HepG2 (cell line): ENCODE measurements around the gene KRTAP10-10. TPM values are rescaled to one million over a fixed set of nuclear protein-coding genes. Genes with fewer than 3 reads are reported as not detected.

Source experiments
- ATAC-seq: fragments of 200-7000 bp; cut with Tn5 transposase; 3 replicates; pipeline ENCODE4 v1.9.1; 2020; ENCODE audit warnings: mild to moderate bottlenecking, moderate library complexity
- BruUV-seq: library from RNA; stranded (reverse); fragments of 400-500 nt; replicated peaks from 2 replicates; lab custom pipeline; 2021; lab: Mats Ljungman, UMichigan
- CTCF ChIA-PET: fragments of 300-600 bp; formaldehyde crosslinking; extraction: SDS; loops from one replicate; lab custom pipeline; 2021; ENCODE audit warnings: low total read pairs, inconsistent platforms, low intra/inter-chr PET ratio; lab: Yijun Ruan, JAX
- POLR2A ChIA-PET: fragments of 350-600 bp; sonication (Branson Sonifier 250); formaldehyde crosslinking; loops from one replicate; lab custom pipeline; 2020; ENCODE audit warnings: antibody characterized with exemption, inconsistent platforms; lab: Yijun Ruan, JAX
- DNase-seq: peaks from one replicate; pipeline ENCODE4 v3.0.0-alpha.2; 2015; ENCODE audit warnings: low spot score
- FAIRE-seq: peaks from 3 replicates; lab custom pipeline; 2011; peaks lifted over from hg19 to GRCh38; lab: Jason Lieb, UNC
- H2AFZ ChIP-seq: one replicate; pipeline ENCODE4 v1.6.1; 2011; ENCODE audit warnings: low read length, inconsistent platforms
- H3K27ac ChIP-seq: fragments of 300-600 bp; 3 replicates; pipeline ENCODE4 v1.8.0; 2011; ENCODE audit warnings: mixed run types, mild to moderate bottlenecking, mixed read lengths, low read length, inconsistent platforms; ENCODE audit not compliant: insufficient read depth; ENCODE audit errors: extremely low read length
- H3K27me3 ChIP-seq, 2 experiments: fragments of 200-600 bp in 1 of 2; 2 replicates in 1 of 2; 3 replicates in 1 of 2; pipeline versions ENCODE4 v1.6.0 to v1.8.0; 2011; ENCODE audit warnings: low read length in 2 of 2, mild to moderate bottlenecking in 2 of 2, moderate library complexity in 2 of 2, inconsistent platforms in 1 of 2; ENCODE audit not compliant: insufficient read depth in 2 of 2, control insufficient read depth in 1 of 2
- H3K36me3 ChIP-seq, 2 experiments: fragments of 200-600 bp in 1 of 2; replicated peaks in 1 of 2; 2 replicates in 1 of 2; 3 replicates in 1 of 2; pipeline versions ENCODE4 v1.5.1 to v1.8.0; 2011; ENCODE audit warnings: low read length in 2 of 2, inconsistent platforms in 1 of 2; ENCODE audit not compliant: insufficient read depth in 2 of 2, control insufficient read depth in 1 of 2
- H3K4me1 ChIP-seq: 2 replicates; pipeline ENCODE4 v1.5.1; 2012; ENCODE audit warnings: low read length, inconsistent platforms; ENCODE audit not compliant: insufficient read depth
- H3K4me2 ChIP-seq: 2 replicates; pipeline ENCODE4 v1.6.0; 2011; ENCODE audit warnings: low read depth, low read length, inconsistent platforms
- H3K4me3 ChIP-seq, 3 experiments: fragments of 200-600 bp in 1 of 3; sonication (generic), shearing (Covaris generic) in 1 of 3; replicated peaks in 1 of 3; 2 replicates each; pipeline ENCODE4 v1.5.1; 2011 to 2016; ENCODE audit warnings: low read length in 3 of 3, inconsistent platforms in 2 of 3, low read depth in 2 of 3, mild to moderate bottlenecking in 2 of 3, control low read depth in 1 of 3, mixed read lengths in 1 of 3; ENCODE audit not compliant: insufficient read depth in 1 of 3
- H3K79me2 ChIP-seq: one replicate; pipeline ENCODE4 v1.6.1; 2011; ENCODE audit warnings: low read length, inconsistent platforms; ENCODE audit not compliant: insufficient read depth
- H3K9ac ChIP-seq: 2 replicates; pipeline ENCODE4 v1.6.0; 2011; ENCODE audit warnings: mild to moderate bottlenecking, low read depth, low read length, inconsistent platforms; ENCODE audit not compliant: insufficient read depth
- H3K9me3 ChIP-seq: 2 replicates; pipeline ENCODE4 v1.5.1; 2012; ENCODE audit warnings: mild to moderate bottlenecking, low read length
- H4K20me1 ChIP-seq: 2 replicates; pipeline ENCODE4 v1.6.0; 2011; ENCODE audit warnings: inconsistent platforms, mild to moderate bottlenecking, low read length, moderate library complexity; ENCODE audit not compliant: insufficient read depth
- ASH2L ChIP-seq: fragments of 300-600, 200-600 bp; sonication (generic); IDR thresholded peaks from 2 replicates; pipeline ENCODE4 v1.7.0; 2017; ENCODE audit warnings: low read depth, mild to moderate bottlenecking, moderate library complexity, mixed read lengths, low read length; ENCODE audit not compliant: insufficient read length
- GTF2F1 ChIP-seq: fragments of 150-350 bp; IDR thresholded peaks from 2 replicates; pipeline ENCODE4 v1.6.1; 2014; ENCODE audit warnings: low read length
- KDM2A ChIP-seq: sonication (generic); formaldehyde crosslinking; IDR thresholded peaks from 2 replicates; pipeline ENCODE4 v1.4.0; 2020; ENCODE audit warnings: low read depth, missing genetic modification reagents, borderline replicate concordance
- KDM5B ChIP-seq: sonication (generic); formaldehyde crosslinking; IDR thresholded peaks from 2 replicates; pipeline ENCODE4 v1.4.0; 2020; ENCODE audit warnings: missing genetic modification reagents, mild to moderate bottlenecking, borderline replicate concordance
- ZFAT ChIP-seq: sonication (generic); formaldehyde crosslinking; conservative IDR thresholded peaks from 2 replicates; pipeline ENCODE4 v1.8.1; 2023; ENCODE audit warnings: missing genetic modification reagents, inconsistent platforms
- ZMYM4 ChIP-seq: sonication (generic); formaldehyde crosslinking; IDR thresholded peaks from 2 replicates; pipeline ENCODE4 v1.8.1; 2023; ENCODE audit warnings: mild to moderate bottlenecking, missing genetic modification reagents
- ZNF337 ChIP-seq: sonication (generic); formaldehyde crosslinking; IDR thresholded peaks from 2 replicates; pipeline ENCODE4 v1.5.1; 2020; ENCODE audit warnings: missing genetic modification reagents, low read depth, mild to moderate bottlenecking, borderline replicate concordance
- WGBS: methylation state at CpG from one replicate; pipeline ENCODE4 v1.1.6; 2017; ENCODE audit warnings: low lambda C conversion rate; 5-methylcytosine and 5-hydroxymethylcytosine counted together
- in situ Hi-C: cut with HindIII; loops from 2 replicates; pipeline ENCODE4 v1.10.0; 2017; ENCODE audit warnings: low pct_unique_long_range_greater_than_20kb; ENCODE audit not compliant: extremely low pct_ligation_motif_present
- intact Hi-C: fragments of 100-400 bp; cut with micrococcal nuclease; formaldehyde crosslinking; loops from one replicate; pipeline ENCODE4 v1.10.0; 2022; ENCODE audit not compliant: unreplicated experiment
- polyA plus RNA-seq, 8 experiments: library from polyadenylated mRNA; depleted of rRNA in 3 of 8; stranded (reverse) in 7 of 8; unstranded in 1 of 8; fragments of >200 nt; fragmentation: Illumina TruSeq in 4 of 8; extraction: Trizol in 4 of 8; gene quantifications; 2 replicates each; pipeline versions ENCODE4 v1.2.1 to v1.2.3, GENCODE V29; 2011 to 2016; ENCODE audit warnings: low read depth in 4 of 8, missing spikeins in 1 of 8, mixed read lengths in 1 of 8; ENCODE audit not compliant: insufficient read depth in 1 of 8
- total RNA-seq, 5 experiments: library from RNA; depleted of rRNA; stranded (reverse); fragments of >200 nt; fragmentation: Illumina TruSeq; extraction: Trizol; gene quantifications; 2 replicates each; pipeline ENCODE4 v1.2.3, GENCODE V29; 2016; ENCODE audit warnings: low read depth in 1 of 5
- TF ChIP-seq, protein P1 (sequence below): conservative IDR thresholded peaks from 2 replicates; pipeline ENCODE4 v1.6.1; 2018; ENCODE audit warnings: missing genetic modification reagents

Gene KRTAP10-10
- total and polyA plus RNA-seq, 2 of the 13 experiments (the other 11 are each of a cell fraction or from before 2014, with no cell fraction given): not detected

DNA sequence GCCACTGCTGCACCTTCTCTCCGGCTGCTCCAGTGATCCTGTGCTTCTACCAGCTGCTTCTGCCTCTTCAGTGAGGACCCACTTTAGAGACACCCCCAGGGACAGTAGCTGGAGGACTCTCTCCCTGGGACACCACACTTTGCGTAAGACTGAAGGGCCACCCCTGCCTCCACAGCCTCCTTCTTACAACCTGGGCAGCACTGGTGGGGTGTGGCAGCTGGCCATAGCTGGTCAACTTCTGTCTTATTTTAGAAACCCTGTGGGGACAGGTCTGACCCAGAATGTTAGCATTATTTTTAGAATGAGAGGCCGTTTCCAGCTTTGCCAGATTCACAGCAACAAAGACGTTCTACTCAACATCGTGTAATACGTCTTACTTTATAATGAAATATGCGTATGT, 11.4 kb upstream of the KRTAP10-10 start:
- intact Hi-C loops: no loop called here
- Histone ChIP-seq H3K9me3 (peaks cover 16% of the 10 kb centered on the region), H3K79me2 (no peaks in the 10 kb centered on the region), H2AFZ (no peak overlapping the region), H3K4me3 (no peak overlapping the region), H3K4me2 (no peak overlapping the region), H3K9ac (no peak overlapping the region), H3K4me1 (no peaks in the 10 kb centered on the region), H3K27me3 (0 out of 5 replicates have a peak, but pooled peaks cover 0 to 6% of the 10 kb centered on the region in 2 experiments), H3K27ac (no peak overlapping the region), H3K36me3 (no peaks in the 10 kb centered on the region), H4K20me1 (no peaks in the 10 kb centered on the region)
- BruUV-seq: no TSS peak
- WGBS: 48% methylated on average over 6 of the region's 7 CpGs
- ATAC-seq: no peak
- TF ChIP-seq KDM2A (CRISPR knock-in tag) (no peak), ZMYM4 (no peak), ASH2L (no peak), ZNF337 (no peak), KDM5B (CRISPR knock-in tag) (no peak)
- TF ChIP-seq, protein P1, sequence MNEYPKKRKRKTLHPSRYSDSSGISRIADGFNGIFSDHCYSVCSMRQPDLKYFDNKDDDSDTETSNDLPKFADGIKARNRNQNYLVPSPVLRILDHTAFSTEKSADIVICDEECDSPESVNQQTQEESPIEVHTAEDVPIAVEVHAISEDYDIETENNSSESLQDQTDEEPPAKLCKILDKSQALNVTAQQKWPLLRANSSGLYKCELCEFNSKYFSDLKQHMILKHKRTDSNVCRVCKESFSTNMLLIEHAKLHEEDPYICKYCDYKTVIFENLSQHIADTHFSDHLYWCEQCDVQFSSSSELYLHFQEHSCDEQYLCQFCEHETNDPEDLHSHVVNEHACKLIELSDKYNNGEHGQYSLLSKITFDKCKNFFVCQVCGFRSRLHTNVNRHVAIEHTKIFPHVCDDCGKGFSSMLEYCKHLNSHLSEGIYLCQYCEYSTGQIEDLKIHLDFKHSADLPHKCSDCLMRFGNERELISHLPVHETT (CRISPR knock-in tag): no peak
- ChIA-PET POLR2A (no interaction called here), CTCF (no interaction called here)
- in situ Hi-C loops: no loop called here
- no peak for DNase-seq
- FAIRE-seq: no peak

DNA sequence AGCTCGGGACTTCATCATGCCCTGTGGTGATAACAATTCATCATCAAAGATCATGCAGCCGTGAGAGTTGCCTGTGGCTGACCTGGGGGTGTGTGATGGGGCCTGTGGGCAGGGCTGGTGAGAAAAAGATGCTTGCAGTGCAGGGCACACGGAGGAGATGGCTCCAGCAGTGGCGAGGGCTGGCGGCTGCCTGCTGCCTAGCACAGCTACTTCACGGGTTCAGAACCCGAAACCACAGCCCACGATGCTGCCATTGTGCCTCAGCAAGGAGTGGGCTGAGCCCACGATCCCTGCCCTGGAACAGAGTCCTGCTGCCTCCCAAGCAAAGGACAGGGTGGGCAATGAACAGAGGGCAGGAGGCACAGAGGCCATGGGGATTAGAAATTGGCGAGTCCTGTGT, 10.9 kb upstream of the KRTAP10-10 start:
- Histone ChIP-seq H3K36me3 (no peaks in the 10 kb centered on the region), H3K4me2 (no peak overlapping the region), H3K79me2 (no peaks in the 10 kb centered on the region), H3K4me1 (no peaks in the 10 kb centered on the region), H4K20me1 (no peaks in the 10 kb centered on the region)
- TF ChIP-seq GTF2F1 (no peak), ZFAT (CRISPR knock-in tag) (no peak)
- TF ChIP-seq, all 625 proteins: peak for 0
- ChIA-PET CTCF (no interaction called here), POLR2A (no interaction called here)
- ATAC-seq: no peak
- no peak for FAIRE-seq
- DNase-seq: no peak
- WGBS: 43% methylated on average over 8 of the region's 10 CpGs
- in situ Hi-C loops (no loop called here), intact Hi-C loops (no loop called here)
- Histone ChIP-seq H3K9ac (no peak overlapping the region), H3K27ac (no peak overlapping the region), H3K27me3 (0 out of 5 replicates have a peak, but pooled peaks cover 0 to 6% of the 10 kb centered on the region in 2 experiments), H3K4me3 (no peak overlapping the region), H3K9me3 (peaks cover 21% of the 10 kb centered on the region), H2AFZ (no peak overlapping the region)
- BruUV-seq: no TSS peak
